Karpas-422 (cell line): Measurements from ENCODE around the gene AIG1. TPM values are rescaled to one million over a fixed set of nuclear protein-coding genes. Genes with fewer than 3 reads are reported as not detected.

Source experiments
- DNase-seq: peaks from one replicate; pipeline ENCODE4 v3.0.0-alpha.2; 2015
- H2AFZ ChIP-seq: fragments of 200-600 bp; sonication (generic); 2 replicates; pipeline ENCODE4 v1.6.1; 2014; ENCODE audit warnings: antibody characterized with exemption, low read length, mixed read lengths
- H3K27ac ChIP-seq: fragments of 200-600 bp; sonication (generic); 2 replicates; pipeline ENCODE4 v1.5.1; 2014; ENCODE audit warnings: mild to moderate bottlenecking, low read length, moderate library complexity
- H3K27me3 ChIP-seq: fragments of 200-600 bp; sonication (generic); 2 replicates; pipeline ENCODE4 v1.6.1; 2014; ENCODE audit warnings: low read length, mixed read lengths
- H3K36me3 ChIP-seq: fragments of 200-600 bp; sonication (generic); 2 replicates; pipeline ENCODE4 v1.6.1; 2014; ENCODE audit warnings: low read length, mixed read lengths; ENCODE audit not compliant: insufficient read depth
- H3K4me1 ChIP-seq: fragments of 200-600 bp; sonication (generic); 2 replicates; pipeline ENCODE4 v1.6.1; 2014; ENCODE audit warnings: mild to moderate bottlenecking, low read length, mixed read lengths
- H3K4me2 ChIP-seq: fragments of 200-600 bp; sonication (generic); 2 replicates; pipeline ENCODE4 v1.6.1; 2014; ENCODE audit warnings: low read length, low read depth, mild to moderate bottlenecking; ENCODE audit not compliant: poor library complexity, severe bottlenecking
- H3K4me3 ChIP-seq: fragments of 200-600 bp; sonication (generic); 2 replicates; pipeline ENCODE4 v1.5.1; 2014; ENCODE audit warnings: mild to moderate bottlenecking, antibody characterized with exemption, low read length, mixed read lengths
- H3K79me2 ChIP-seq: fragments of 200-600 bp; sonication (generic); 2 replicates; pipeline ENCODE4 v1.6.1; 2014; ENCODE audit warnings: mild to moderate bottlenecking, low read length, mixed read lengths
- H3K9ac ChIP-seq: fragments of 200-600 bp; sonication (generic); 2 replicates; pipeline ENCODE4 v1.6.0; 2014; ENCODE audit warnings: low read length
- H3K9me2 ChIP-seq: fragments of 200-600 bp; sonication (generic), shearing (Covaris generic); replicated peaks from 2 replicates; pipeline ENCODE4 v1.6.0; 2014; ENCODE audit warnings: mild to moderate bottlenecking, low read length, moderate library complexity; ENCODE audit not compliant: insufficient read depth
- H3K9me3 ChIP-seq: fragments of 300-700, 200-600 bp; sonication (generic); 2 replicates; pipeline ENCODE4 v1.6.1; 2014; ENCODE audit warnings: low read length, mixed read lengths
- H4K20me1 ChIP-seq: fragments of 200-600 bp; sonication (generic); 2 replicates; pipeline ENCODE4 v1.6.1; 2014; ENCODE audit warnings: mild to moderate bottlenecking, antibody characterized with exemption, low read length, low read depth; ENCODE audit not compliant: insufficient read depth
- total RNA-seq: library from RNA; depleted of rRNA; stranded (reverse); fragments of >200 nt; shearing (Covaris generic); gene quantifications from 2 replicates; pipeline ENCODE4 v1.2.3, GENCODE V29; 2014; ENCODE audit warnings: low replicate concordance

The AIG1 gene
- total RNA-seq, 1 experiment from 2014 or later, result 10.2 TPM

DNA sequence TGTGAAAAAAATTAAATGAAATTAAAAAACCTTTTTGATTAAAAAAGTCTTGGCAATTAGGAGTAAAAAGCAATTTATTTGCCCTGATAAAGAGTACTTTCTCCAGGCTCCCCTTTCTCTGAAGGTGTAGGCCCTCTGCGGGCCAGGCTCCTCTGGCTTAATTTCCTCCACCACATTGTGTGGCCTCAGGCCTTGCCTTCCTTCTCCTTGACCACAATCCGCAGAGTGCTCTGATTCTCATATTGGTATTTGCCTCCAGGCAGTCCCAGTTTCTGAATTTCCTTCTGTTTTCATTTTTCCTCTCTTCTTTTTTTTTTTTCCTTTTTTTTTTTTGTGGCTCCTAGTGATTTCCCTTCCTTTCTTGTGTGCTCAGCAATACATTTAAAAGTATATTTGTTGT, 96.4 kb downstream of the AIG1 start:
- no peak overlapping the region for H3K4me3 ChIP-seq
- no peak overlapping the region for H2AFZ ChIP-seq
- H3K4me1 ChIP-seq, result no peaks in the 10 kb centered on the region
- H3K79me2 ChIP-seq, result no peaks in the 10 kb centered on the region
- no peak for DNase-seq
- H3K9me3 ChIP-seq, result no peaks in the 10 kb centered on the region
- H3K27ac ChIP-seq, result no peak overlapping the region
- H3K9ac ChIP-seq, result no peak overlapping the region
- H3K27me3 ChIP-seq, result no peaks in the 10 kb centered on the region
- no peaks in the 10 kb centered on the region for H4K20me1 ChIP-seq
- no peaks in the 10 kb centered on the region for H3K9me2 ChIP-seq
- H3K4me2 ChIP-seq, result no peak overlapping the region
- H3K36me3 ChIP-seq, result no peaks in the 10 kb centered on the region

DNA sequence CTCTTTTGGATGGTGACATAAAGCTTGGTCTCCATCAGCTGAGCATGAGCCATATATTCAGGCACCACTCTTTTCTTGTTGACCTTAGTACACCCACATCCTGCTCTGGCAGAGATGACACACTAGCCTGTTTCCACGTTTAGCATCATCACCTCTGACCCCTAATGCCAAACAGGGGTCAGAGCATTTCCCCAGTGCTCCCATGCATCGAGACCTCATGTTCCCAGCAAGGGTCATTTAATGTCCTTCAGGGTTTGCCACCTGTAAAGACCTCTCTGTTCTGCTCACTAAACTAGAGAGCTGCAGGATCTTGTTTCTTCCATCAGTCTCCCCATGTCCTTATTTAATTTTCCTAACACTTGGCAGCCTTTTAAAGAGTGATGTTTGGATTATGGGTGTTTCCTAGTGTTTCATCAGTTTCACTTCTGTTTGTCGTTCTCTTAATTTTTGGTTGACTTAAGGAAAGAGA, 97.5 kb downstream of the AIG1 start:
- H3K9me2 ChIP-seq, result no peaks in the 10 kb centered on the region
- no peaks in the 10 kb centered on the region for H3K36me3 ChIP-seq
- no peak overlapping the region for H2AFZ ChIP-seq
- no peaks in the 10 kb centered on the region for H3K9me3 ChIP-seq
- no peaks in the 10 kb centered on the region for H4K20me1 ChIP-seq
- H3K27ac ChIP-seq, result no peak overlapping the region
- no peak for DNase-seq
- H3K4me2 ChIP-seq, result no peak overlapping the region
- no peaks in the 10 kb centered on the region for H3K27me3 ChIP-seq
- no peak overlapping the region for H3K9ac ChIP-seq
- H3K79me2 ChIP-seq, result no peaks in the 10 kb centered on the region
- no peak overlapping the region for H3K4me3 ChIP-seq
- no peaks in the 10 kb centered on the region for H3K4me1 ChIP-seq

DNA sequence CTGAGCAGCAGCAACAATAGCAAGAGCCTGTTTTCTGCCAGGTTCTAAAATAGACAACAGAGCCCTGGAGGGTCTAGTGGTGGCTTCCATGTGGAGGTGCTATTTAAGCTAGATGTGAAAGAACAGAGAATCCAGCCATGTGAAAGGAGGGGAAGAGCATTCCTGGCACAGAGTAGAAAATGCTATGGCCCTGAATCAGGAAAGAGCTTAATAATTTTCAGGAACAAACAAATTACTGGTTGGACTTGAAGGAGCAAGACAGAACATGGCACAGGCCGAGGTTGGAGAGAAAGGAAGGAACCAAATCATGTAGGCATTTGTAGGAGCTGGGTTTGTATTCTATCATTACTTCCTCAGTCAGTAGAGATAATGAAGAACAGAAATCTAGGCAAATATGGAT, 98.3 kb downstream of the AIG1 start:
- H3K27me3 ChIP-seq, result no peaks in the 10 kb centered on the region
- no peak overlapping the region for H3K9ac ChIP-seq
- no peaks in the 10 kb centered on the region for H3K79me2 ChIP-seq
- H3K36me3 ChIP-seq, result no peaks in the 10 kb centered on the region
- DNase-seq, result no peak
- no peaks in the 10 kb centered on the region for H3K4me1 ChIP-seq
- H3K9me3 ChIP-seq, result no peaks in the 10 kb centered on the region
- no peaks in the 10 kb centered on the region for H4K20me1 ChIP-seq
- no peak overlapping the region for H2AFZ ChIP-seq
- H3K4me3 ChIP-seq, result no peak overlapping the region
- H3K27ac ChIP-seq, result no peak overlapping the region
- no peaks in the 10 kb centered on the region for H3K9me2 ChIP-seq
- no peak overlapping the region for H3K4me2 ChIP-seq

DNA sequence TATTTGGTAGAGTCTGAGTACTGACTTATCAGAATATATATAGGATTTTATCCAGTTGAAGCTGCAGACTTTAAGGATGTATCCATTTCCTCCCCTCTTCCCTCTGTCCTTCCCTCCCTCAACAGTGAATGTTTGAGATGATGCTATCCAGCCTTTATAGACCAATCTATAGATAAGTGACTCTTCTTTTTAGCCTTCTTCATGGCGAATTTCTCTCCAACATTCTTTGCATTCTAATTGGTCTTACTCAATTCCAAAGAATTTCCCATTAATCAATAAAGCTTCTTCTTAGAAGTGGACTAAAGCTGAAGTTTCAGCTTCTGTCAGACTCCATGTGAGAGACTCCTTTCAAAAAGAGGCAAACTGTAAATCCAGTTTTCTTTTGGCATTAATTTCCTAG, 99.3 kb downstream of the AIG1 start:
- Histone ChIP-seq H3K27ac (no peak overlapping the region), H3K4me1 (no peaks in the 10 kb centered on the region), H3K36me3 (no peaks in the 10 kb centered on the region), H3K9me3 (no peaks in the 10 kb centered on the region), H3K79me2 (no peaks in the 10 kb centered on the region), H3K9ac (no peak overlapping the region), H3K27me3 (no peaks in the 10 kb centered on the region), H3K4me2 (no peak overlapping the region), H3K9me2 (no peaks in the 10 kb centered on the region), H3K4me3 (no peak overlapping the region), H2AFZ (no peak overlapping the region), H4K20me1 (no peaks in the 10 kb centered on the region)
- no peak for DNase-seq

DNA sequence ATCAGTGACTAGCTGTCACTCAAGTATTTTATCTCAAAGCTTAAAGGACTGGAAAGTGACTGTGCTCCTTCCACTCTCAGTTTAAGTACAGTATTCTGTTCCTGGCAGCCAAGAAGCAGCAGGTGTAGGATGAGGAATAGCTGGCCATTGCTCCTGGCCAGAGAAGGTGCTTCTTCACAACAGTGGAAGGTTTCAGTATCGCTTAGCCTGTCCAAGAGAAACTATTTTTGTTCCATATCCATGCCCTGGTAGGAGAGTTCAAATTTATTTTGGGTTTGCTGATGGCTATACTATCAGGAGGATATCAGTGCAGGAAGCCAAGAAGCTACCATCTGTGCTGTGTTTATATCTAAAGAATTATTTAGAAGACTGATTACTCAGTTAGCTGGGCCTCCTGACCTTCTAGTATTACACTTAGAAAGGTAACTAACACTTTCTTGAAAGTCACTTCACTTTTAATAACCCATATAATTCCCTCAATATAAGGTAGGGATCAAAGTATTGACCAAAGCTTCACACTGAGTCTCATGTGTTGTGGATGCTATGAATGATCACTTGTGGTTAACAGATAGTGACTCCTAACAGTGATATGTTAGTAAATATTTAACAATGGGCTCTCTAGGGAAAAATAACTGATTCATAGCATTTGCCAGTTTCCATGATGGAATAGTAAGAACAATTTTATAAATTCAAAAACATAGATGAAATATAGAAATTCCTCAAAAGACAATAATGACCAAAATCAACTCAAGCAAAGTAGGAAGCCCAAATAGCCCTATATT, 99.9 kb downstream of the AIG1 start:
- Histone ChIP-seq H3K36me3 (no peaks in the 10 kb centered on the region), H3K79me2 (no peaks in the 10 kb centered on the region), H3K9ac (no peak overlapping the region), H3K4me3 (no peak overlapping the region), H3K27ac (no peak overlapping the region), H3K9me3 (no peaks in the 10 kb centered on the region), H4K20me1 (no peaks in the 10 kb centered on the region), H3K27me3 (no peaks in the 10 kb centered on the region), H2AFZ (no peak overlapping the region), H3K4me2 (no peak overlapping the region), H3K9me2 (no peaks in the 10 kb centered on the region), H3K4me1 (no peaks in the 10 kb centered on the region)
- no peak for DNase-seq

DNA sequence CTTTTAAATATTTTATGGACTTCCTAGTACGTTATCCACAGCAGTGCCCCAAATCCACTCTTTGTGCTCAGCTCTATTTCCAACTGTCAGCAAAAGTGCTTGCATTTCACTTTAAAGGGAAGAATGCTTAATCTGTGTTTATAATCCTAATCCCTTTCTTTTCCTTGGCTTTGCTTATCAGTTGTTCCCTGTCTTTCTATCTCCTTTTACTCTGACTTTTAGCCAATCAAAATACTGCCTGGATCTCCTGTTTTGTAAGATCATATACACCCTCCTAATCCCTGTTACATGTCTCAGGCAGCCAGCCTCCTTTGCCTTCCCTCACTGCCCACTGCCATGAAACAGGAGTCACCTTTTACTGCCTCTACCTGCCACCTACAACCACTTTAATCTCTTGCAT, 102.9 kb downstream of the AIG1 start:
- Histone ChIP-seq H3K9me2 (no peaks in the 10 kb centered on the region), H3K9ac (no peak overlapping the region), H3K36me3 (no peaks in the 10 kb centered on the region), H3K4me1 (no peaks in the 10 kb centered on the region), H3K4me2 (no peak overlapping the region), H2AFZ (no peak overlapping the region), H3K4me3 (no peak overlapping the region), H4K20me1 (no peaks in the 10 kb centered on the region), H3K27me3 (no peaks in the 10 kb centered on the region), H3K9me3 (no peaks in the 10 kb centered on the region), H3K27ac (no peak overlapping the region), H3K79me2 (no peaks in the 10 kb centered on the region)
- no peak for DNase-seq

DNA sequence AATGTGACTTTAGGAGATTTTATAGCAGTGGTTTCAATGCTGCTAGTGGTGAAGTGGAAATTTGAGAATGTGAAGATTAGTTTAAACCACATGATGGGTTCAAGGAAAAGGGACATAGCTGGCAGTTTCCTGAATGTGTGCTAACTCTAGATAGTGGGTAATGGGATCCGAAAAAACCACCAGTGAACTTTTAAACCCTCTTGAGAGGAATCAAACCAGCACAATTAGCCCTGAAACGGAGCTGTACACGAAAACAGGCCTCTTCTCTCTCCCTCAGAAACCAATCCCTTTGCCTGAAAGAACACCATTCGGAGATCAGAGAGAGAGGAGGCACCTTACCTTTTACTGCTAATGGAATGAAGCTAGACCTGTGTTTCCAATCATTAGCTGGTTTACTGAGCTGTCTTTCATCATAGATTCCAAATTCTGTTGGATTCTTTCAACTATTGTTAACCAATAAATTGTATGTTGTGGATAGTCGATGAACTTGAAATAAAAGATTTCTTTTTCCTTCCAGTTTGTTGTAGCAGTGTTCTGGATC, 103.9 kb downstream of the AIG1 start:
- H3K9ac ChIP-seq, result no peak overlapping the region

DNA sequence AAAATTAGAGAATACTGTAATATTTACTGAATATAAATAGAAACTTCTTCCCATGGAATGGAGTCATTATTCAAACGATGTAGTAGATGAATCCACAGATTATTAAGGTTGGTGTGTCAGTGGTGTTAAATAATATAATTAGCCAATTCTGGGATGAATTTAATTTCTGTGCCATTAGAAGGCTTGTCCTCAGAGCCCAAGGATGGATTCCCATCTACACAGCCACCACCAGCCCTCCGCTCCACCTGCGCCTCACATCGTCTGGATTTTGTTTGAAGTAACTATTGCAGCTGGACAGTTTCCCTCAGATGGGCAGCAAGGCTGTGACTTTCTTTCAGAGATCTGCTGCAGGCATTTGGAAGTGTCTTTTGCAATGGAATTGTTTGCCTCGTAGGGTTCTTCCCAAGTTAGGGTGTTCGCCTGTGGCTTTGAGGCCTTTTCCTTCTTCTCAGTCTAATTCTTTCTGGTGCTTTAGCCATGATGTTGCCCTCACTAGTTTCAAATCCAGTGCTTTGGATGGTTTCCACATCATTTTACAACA, 104.7 kb downstream of the AIG1 start:
- Histone ChIP-seq H3K27ac (no peak overlapping the region), H3K4me2 (no peak overlapping the region), H4K20me1 (no peaks in the 10 kb centered on the region), H3K9me3 (no peaks in the 10 kb centered on the region), H3K4me3 (no peak overlapping the region), H3K9ac (no peak overlapping the region), H3K36me3 (no peaks in the 10 kb centered on the region), H3K9me2 (no peaks in the 10 kb centered on the region), H2AFZ (no peak overlapping the region), H3K79me2 (no peaks in the 10 kb centered on the region), H3K4me1 (no peaks in the 10 kb centered on the region), H3K27me3 (no peaks in the 10 kb centered on the region)
- DNase-seq, result no peak

More for the DNA sequence above, 103.9 kb downstream of the AIG1 start:
- no peak overlapping the region for H3K4me2 ChIP-seq
- H4K20me1 ChIP-seq, result no peaks in the 10 kb centered on the region
- no peak overlapping the region for H2AFZ ChIP-seq
- H3K79me2 ChIP-seq, result no peaks in the 10 kb centered on the region
- H3K4me3 ChIP-seq, result no peak overlapping the region
- no peaks in the 10 kb centered on the region for H3K9me3 ChIP-seq
- H3K9me2 ChIP-seq, result no peaks in the 10 kb centered on the region
- no peaks in the 10 kb centered on the region for H3K4me1 ChIP-seq
- DNase-seq, result no peak
- H3K27me3 ChIP-seq, result no peaks in the 10 kb centered on the region
- no peak overlapping the region for H3K27ac ChIP-seq
- H3K36me3 ChIP-seq, result no peaks in the 10 kb centered on the region
